LoVo (cell line): Measurements from ENCODE around the gene CAGE1.
"Not testable (repeated sequence)": the region's sequence is repeated elsewhere in the genome, so short reads cannot be mapped to it uniquely, and the experiment has no call there.

Experiments used
- DNase-seq: peaks from one replicate; pipeline ENCODE4 v3.0.0-alpha.2; 2016; ENCODE audit warnings: low spot score

The CAGE1 gene

DNA sequence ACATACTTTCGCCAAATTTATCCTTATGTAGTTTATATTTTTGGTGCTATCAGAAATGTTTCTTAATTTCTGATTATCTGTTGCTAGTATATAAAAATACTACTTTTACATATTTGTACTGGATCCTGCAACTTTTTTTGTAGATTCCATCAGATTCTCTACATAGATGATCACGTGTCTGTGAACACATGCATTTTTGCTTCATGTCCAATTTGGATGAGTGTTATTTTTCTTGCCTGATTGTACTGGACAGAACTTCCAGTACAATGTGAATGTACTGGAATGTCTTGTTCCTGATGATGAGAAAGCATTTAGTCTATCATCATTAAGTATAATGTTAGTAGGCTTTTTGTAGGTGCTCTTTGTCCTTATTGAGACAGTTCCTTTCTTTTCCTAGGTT lies 51.5 kb downstream of the CAGE1 start:
- no peak for DNase-seq

DNA sequence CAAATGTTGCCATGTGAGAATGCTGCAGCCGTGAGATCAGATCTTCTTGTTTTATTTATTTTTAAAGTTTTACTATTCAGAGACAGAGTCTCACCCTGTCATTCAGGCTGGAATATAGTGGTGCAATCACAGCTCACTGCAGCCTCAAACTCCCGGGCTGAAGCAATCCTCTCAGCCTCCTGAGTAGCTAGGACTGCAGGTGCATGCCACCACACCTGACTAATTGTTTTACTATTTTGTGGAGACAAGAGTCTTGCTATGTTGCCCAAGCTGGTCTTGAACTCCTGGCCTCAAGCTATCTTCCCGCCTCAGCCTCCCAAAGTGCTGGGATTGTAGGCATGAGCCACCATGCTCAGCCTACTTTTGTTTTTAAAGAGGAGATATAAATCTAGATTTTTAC lies 54.0 kb downstream of the CAGE1 start:
- no peak for DNase-seq

DNA sequence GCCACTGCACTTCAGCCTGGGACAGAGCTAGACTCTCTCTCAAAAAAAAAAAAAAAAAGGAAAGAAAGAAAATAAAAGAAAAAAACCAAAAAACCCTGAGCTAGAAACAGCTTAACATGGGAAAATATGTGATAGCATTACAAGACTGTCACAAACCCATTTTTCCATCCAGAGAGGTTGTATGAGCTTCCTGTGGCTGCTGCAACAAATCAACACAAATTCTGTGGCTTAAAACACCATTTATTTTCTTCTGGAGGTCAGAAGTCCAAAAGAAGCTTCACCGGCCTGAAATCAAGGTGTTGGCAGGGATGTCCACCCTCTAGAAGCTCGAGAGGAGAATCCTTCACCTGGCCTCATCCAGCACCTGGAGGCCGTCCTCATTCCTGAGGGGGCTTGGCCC lies 54.9 kb downstream of the CAGE1 start:
- DNase-seq = no peak

DNA sequence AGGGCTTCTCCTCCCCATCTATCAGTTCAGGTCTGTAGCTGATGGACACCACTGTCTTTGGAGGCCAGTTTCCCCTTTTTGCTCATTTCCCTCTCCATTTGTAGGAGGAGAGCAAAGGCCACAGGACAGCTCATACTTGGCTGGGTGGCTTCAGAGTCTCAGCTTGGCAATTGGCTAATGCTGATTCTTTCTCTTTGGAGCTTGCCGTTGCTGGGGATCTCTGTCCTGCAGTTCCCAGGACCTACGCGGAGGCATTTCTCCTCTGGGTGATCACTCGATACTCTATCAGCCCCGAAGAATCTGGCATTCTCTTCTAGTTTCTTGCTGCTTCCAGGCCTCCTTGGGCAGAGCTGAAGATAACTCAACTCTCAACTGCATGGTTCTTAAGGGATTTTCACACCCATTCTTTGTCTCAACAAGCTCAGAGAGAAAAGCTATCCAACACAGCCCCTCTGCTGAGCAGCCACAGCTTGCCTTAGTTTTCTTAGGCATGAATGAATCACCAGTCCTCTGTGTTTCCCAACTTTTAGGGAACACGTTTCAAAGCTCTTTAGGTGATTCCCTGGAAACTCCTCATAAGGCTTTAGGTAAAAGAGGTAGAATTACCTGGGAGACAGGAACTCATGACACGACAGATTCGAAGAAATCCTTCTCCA lies 57.3 kb downstream of the CAGE1 start:
- no peak for DNase-seq

DNA sequence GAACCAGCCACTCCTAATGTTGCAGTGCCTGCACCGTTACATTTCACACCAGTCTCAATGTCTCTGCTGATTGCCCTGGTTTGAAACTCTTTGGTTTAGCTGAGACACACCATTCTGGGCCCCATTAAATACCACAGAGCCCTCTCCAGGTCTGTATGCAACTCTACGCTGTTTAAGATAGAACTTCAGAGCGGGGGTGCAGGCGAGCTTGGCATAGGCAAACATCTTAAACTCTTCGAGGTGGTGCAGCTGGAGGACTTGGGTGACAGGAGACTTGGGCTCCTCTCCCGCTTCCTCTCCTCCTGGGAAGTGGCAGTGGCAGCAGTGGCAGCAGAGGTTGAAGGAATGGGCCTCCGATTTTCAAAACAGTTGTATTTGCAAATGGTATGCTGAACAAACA lies 58.1 kb downstream of the CAGE1 start:
- no peak for DNase-seq

DNA sequence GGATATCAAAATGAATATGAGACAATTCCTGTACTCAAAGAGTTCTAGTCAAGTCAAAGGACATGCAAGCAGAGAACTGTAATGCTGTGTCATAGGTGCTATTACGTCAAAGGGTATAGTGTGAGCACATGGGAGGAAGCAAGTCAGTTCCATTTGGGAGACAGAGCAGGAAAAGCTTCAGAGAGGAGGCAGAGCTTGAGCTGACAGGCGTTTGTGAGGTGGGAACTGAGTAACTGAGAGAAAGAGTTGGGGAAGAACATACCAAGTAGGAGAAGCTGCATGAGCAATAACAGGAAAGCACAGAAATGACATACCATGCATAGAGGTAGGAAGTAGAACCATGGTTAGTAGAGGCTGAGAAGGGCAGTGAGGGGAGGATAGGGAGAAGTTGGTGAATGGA lies 61.3 kb downstream of the CAGE1 start:
- DNase-seq = no peak

DNA sequence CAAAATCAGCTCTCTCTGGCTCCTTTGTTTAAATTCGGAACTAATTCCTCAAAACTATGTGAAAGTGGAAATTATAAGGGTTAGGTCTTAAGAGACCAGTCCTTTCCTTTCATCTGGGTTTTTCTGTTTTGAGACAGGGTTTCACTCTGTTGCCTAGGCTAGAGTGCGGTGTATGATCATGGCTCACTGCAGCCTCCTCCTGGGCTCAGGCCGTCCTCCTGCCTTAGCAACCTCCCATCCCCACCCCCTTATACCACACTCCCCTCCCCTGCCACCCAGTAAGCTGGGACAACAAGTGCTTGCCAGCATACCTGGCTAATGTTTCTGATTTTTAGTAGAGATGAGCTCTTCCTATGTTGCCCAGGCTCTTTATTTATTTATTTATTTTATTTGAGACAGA lies 63.8 kb downstream of the CAGE1 start:
- no peak for DNase-seq

DNA sequence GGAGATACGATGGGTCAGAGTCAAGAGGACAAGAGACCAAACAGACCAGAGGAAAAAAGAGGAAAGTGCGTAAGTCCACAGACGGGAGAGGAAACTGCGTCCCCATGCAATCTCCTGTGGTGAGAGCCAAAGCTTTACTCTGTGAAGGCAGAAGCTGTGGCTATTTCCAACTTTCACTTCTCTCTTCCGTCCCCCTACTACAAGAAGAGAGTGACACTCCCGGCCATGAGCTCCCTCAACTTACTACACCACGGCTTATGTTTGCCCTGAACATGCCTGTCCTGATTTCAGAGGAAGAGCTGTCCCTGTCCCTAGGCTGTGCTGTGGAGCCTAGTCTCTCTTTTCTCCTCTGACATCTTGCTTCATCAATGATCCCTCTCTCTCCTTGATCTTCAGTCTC lies 65.0 kb downstream of the CAGE1 start:
- no peak for DNase-seq

DNA sequence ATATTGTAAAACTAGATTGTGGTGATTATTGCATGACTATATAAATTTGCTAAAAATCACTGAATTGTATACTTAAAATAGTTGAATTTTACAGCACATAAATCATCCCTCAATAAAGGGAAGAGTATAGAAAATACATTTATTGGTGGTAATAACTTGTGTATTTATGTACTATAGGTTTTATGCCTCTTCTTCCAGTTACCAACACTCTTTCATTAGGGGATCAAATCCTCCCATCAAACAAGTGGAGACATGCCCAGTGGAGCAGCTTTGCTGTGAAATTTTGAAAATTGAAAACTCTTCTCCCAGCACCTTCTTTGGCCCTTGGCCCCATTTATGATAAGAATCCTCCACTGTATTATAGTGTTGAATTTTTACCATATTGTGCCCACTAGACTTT lies 66.5 kb downstream of the CAGE1 start:
- DNase-seq = no peak

DNA sequence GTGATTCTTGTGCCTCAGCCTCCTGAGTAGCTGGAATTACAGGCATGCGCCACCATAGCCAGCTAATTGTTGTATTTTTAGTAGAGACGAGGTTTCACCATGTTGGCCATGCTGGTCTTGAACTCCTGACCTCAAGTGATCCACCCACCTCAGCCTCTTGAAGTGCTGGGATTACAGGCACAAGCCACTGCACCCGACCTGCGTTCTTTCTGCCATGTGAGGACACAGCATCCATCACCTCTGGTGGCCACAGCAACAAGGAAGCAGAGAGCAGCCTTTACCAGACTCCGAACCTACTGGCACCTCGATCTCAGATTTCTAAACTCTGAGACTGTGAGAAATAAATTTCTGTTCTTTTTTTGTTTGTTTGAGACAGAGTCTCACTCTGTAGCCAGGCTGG lies 67.7 kb downstream of the CAGE1 start:
- not testable (repeated sequence) for DNase-seq

DNA sequence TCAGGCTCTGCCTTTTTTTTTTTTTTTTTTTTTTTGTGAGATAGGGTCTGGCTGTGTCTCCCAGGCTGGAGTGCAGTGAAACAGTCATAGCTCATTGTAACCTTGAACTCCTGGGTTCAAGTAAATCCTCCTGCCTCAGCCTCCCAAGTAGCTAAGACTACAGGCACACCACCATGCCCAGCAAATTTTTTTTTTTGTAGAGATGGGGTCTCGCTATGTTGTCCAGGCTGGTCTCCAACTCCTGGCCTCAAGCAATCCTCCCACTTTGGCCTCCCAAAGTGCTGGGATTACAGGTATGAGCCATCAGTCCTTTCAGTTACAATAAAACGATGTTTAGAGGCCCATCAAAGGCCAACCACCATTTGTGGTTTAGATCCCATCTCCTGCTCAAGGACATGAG lies 70.1 kb downstream of the CAGE1 start:
- not testable (repeated sequence) for DNase-seq

DNA sequence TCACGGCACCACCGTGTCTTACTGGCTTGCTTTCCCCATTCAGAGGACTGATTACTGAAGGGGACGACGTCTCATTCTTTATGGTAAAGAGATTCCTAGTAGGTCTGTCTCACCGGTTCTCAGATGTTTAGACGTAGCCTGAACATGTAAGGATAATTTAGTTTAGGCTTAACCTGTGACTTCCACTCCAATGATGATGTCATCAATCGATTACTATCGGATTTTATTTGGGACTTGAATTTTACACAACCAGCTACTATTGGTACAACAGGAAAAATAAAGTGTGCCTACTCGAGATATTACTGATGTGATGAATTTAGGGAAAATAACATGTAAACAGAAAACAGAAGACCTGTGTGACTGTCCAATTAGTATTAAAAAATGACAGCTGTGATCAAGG lies 72.0 kb downstream of the CAGE1 start:
- no peak for DNase-seq

DNA sequence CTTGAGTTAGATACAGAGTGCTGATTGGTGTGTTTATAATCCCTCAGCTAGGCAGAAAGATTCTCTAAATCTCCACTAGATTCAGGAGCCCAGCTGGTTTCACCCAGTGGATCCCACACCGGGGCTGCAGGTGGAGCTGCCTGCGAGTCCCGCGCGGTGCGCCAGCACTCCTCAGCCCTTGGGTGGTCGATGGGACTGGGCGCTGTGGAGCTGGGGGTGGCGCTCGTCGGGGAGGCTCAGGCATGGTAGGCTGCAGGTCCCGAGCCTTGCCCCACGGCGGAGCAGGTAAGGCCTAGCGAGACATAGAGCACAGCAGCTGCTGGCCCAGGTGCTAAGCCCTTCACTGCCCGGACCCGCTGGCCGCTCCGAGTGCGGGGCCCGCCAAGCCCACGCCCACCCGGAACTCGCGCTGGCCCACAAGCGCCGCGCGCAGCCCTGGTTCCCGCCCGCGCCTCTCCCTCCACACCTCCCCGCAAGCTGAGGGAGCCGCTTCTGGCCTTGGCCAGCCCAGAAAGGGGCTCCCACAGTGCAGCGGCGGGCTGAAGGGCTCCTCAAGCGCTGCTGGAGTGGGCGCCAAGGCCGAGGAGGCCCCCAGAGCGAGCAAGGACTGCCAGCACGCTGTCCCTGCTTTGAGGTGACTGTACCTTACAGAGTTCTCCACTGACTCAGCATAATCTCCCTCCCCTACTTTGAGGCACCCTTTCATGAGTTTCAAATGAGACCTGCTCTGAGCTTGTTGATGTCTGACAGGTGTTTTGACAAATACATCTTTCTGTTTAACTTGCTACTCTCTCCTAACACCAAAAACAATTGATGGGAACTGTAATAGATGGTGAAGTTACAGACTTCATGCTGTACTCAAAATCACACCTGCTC lies 72.6 kb downstream of the CAGE1 start:
- DNase-seq = no peak

DNA sequence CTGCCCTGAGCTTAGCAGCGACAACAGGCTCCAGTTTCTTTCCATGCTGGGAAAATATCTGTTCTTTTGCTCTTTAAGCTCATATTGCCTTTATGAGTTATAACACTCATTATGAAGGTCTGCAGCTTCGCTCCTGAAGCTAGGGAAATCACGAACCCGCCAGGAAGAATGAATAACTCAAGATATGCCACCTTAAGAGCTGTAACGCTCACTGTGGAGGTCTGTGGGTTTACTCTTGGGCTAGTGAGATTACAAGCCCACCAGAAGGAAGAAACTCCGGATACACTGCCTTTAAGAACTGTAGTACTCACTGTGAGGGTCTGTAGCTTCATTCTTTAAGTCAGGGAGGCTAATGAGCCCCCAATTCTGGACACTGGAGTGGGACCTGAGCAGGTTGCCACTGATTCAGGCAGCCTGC lies 73.6 kb downstream of the CAGE1 start:
- DNase-seq = no peak

DNA sequence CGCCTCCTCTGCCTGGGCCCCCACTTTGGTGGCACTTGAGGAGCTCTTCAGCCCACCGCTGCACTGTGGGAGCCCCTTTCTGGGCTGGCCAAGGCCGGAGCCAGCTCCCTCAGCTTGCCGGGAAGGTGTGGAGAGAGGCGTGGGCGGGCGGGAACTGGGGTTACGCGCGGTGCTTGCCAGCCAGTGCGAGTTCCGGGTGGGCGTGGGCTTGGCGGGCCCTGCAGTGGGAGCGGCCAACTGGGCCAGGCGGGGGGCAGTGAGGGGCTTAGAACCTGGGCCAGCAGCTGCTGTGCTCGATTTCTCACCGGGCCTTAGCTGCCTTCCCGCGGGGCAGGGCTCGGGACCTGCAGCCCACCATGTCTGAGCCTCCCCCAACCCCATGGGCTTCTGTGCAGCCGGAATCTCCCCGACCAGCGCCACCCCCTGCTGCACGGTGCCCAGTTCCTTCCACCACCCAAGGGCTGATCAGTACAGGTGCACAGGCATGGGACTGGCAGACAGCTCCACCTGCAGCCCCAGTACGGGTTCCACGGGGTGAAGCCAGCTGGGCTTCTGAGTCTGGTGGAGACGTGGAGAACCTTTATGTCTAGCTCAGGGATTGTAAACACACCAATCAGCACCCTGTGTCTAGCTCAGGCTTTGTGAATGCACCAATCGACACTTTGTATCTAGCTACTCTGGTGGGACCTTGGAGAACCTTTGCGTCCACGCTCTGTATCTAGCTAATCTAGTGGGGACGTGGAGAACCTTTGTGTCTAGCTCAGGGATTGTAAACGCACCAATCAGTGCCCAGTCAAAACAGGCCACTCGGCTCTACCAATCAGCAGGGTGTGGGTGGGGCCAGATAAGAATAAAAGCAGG lies 74.2 kb downstream of the CAGE1 start:
- not testable (repeated sequence) for DNase-seq

DNA sequence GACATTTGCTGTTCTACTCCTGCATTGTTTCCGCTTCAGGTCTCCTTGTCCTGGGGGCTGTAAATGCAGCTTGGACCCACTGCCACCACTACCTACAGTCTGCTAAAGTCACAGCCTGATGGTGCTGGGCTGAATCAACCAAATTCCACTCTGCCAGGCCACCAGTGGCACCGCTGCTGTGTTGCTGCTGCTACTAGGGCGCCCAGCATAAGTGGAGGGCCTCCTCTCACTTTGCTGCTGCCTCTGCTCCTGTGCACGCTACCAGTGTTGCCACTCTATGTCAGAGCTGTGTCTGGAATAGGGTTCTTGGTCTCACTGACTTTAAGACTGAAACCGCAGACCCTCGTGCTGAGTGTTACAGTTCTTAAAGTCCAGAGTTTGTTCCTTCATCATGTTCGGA lies 75.1 kb downstream of the CAGE1 start:
- no peak for DNase-seq

DNA sequence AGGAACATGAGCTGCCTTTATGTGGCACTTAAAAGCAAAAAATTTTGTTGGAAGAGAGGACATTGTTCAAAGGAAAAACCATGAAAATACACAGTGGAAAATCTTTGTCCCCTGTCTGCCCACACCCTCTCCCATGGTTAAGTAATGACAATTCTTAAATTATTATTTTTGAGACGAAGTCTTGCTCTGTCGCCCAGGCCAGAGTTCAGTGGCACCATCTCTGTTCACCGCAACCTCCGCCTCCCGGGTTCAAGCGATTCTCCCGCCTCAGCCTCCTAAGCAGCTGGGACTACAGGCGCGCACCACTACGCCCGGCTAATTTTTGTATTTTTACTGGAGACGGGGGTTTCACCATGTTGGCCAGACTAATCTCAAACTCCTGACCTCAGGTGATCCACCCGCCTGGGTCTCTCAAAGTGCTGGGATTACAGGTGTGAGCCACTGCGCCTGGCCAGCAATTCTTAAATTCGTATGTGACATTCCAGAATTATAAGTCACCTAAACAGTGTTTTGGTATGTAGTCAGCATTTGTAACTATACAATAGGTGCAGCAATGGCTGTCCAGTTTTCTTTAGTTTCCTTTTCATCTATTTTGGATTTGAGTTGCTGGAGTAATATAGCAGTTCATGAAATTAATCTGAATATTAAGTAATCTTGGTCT lies 75.9 kb downstream of the CAGE1 start:
- DNase-seq = no peak

DNA sequence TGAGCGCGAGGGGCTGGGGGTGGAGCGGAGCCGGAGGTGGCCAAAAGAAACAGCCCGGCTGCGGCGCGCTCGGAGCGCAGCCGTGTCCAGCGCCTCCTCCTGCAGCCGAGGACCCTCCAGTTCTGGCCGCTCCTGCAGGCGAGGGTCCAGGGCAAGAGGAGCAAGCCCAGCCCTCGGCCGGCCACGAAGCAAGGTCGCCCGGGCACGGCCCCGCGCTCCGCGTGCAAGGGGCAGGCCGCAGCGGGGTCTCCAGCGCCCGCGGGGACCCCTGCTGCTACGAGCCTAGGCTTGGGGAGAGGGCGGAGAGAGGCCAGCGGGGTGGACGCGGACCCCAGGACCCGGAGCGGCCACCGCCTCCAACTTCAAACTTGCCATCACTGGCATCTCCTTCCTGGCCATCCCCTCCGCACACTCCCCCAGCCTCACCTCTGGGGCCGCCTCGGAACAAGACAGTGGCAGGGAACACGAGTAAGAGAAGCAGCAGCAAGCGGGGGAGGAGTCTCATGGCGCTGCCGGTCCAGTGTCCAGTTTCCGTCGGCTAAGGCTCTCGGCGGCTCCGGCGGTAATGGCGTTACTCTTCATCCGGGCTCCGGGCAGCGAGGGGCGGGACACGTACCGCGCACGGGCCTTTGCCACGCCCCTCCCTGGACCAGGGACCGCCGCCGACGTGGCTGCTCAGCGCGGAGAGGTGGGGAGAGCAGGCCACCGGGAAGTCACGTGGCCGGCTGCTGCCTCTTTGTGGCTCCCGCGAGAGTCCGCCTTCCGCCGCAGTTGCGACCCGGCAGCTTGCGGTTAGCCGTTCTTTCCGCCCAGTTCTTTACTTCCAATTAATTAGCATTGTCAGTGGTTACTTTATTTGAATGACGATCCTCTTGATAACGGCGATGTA lies 76.7 kb downstream of the CAGE1 start, which contains the start of gene SSR1:
Gene SSR1 (minus strand): TSS at position 584 of the 889 bp plus-strand sequence. CDS start 79 bp downstream, at position 505.
- peak; percentile 98 for DNase-seq

DNA sequence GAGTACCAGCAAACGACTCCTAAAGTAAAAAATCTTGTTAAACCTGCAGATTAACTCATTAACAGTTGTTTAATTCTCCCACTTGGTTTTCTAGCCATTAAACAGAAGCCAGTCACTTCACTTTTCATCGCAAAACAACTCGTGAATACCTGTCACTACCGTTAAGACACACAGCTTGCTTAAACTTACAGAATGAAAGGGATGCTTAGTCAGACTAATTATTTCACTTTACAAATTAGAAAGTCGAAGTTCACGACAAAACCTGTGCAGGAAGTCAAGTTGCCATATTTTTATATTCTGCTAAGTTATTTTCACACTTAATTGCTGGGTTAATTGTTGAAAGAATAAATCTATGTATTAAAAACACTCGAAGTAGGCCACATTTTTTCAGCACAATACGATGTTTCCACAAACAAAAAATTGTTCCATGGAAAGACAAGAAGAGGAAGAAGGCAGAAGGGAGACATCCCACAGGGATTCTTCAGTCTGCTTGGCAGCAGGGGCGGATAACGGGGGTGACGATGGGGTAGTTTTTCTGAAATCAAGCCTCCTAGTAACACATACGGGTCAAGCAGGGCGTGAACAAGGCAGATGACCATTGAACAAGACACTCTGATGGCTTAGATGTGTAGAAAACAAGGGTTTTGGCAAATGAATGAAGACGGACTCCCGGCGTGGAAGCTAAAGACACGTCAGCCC lies 77.5 kb downstream of the CAGE1 start:
- DNase-seq = no peak

DNA sequence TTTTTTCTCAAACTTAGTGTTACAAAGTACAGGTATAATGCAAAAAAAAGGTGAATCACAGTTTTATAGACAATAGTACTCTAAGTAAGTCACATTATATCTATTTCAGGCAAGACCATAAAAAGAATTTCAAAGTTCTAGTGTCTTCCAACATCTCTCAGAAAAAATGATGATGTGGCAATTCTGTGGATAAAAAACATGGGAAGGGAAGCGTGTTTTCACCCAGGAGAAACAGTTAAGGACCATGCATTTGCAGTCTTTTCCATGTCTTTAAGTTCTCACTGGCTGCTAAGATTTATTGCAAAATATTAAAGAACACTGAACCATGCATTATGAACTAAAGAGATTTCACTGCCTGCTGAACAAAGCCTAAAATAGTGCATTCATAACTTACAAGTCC lies 78.4 kb downstream of the CAGE1 start:
- DNase-seq = no peak
